Stimulated activated CD8-positive, alpha-beta memory T cell treated with anti-CD3 and anti-CD28 coated beads, Interleukin-7, amount 100 ng/mL, for 1 hour (primary cell): ENCODE measurements around the gene SHISAL1.
"Not testable (repeated sequence)": the region's sequence is repeated elsewhere in the genome, so short reads cannot be mapped to it uniquely, and the experiment has no call there.

Experiments used
- DNase-seq, 2 donors: peaks; one replicate each; pipeline ENCODE4 v3.0.0-alpha.2; 2020; ENCODE audit warnings: low read depth in 2 of 2

SHISAL1 gene

DNA sequence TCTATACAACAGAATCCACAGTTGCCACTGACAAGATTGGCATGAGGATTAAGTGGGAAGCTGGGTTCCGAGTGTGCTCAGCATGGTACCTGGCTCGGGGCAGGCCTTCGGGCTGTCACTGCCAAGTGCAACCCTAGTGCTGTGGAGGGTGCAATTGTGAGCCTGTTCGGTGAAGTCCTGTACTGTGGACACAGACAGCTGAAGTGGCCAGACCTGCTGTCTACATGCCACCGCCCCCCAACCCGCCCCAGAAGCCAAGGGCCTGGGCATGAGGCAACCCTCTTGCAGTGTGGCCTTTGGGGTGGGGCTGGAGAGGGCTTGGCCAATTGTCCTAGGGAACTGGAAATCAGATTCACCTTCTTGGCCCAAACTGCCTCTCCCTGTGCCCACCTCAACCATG, 15.6 kb upstream of the SHISAL1 start:
- DNase-seq: no peak

DNA sequence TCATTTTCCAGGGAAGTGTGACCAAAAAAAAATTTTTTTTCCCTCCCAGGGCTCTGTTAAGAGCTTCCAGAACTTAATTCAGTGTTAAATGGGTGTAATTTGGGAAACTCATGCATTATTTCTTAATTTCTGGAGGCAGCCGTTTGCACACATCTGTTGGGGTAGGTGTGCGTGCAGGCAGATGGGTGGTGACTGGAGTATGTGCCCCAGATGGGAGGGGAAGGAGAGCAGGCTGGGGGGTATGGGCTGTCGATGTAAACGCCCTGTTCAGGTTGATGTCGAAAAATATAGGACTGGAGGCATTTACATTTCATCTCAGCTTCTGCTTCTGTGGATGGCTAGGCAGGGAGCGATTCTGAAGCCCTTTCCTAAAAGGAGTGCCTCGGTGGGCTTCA, 13.7 kb upstream of the SHISAL1 start:
- DNase-seq: no peak

DNA sequence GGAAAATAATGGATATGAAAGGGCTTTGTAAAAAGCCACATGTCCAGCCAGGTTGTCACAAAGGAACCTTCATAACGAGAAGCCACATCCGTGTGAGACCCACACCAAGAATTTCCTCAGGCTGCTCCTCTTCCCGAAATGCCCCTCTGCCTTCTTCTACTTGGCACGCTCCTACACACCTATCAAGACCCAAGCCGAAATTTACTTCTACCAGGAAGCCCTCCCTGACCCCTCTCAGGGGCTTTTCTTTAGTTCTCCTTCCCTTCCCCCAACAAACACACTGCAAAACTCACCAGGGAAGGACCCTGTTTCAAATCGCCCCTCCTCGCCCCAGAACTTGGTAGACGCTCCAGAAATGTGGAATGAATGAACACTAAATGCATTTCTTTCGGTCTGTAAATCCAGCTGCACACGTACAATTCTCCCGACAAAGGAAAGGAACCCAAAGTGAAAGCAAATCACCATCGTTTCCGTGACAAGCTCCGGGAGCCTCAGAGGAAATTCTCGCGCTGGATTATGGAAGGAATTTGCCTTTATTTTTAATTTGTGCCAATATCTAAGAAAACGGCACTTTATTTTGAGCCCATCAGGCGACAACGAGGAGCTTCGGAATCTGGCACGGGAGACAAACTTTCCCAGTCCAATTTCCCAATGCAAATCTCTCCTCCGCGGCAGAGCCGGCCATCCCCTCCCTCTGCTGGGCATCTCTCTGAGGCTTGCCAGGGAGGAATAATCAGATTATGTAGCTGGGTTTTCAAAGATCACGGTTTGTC, 13.2 kb upstream of the SHISAL1 start:
- no peak for DNase-seq

DNA sequence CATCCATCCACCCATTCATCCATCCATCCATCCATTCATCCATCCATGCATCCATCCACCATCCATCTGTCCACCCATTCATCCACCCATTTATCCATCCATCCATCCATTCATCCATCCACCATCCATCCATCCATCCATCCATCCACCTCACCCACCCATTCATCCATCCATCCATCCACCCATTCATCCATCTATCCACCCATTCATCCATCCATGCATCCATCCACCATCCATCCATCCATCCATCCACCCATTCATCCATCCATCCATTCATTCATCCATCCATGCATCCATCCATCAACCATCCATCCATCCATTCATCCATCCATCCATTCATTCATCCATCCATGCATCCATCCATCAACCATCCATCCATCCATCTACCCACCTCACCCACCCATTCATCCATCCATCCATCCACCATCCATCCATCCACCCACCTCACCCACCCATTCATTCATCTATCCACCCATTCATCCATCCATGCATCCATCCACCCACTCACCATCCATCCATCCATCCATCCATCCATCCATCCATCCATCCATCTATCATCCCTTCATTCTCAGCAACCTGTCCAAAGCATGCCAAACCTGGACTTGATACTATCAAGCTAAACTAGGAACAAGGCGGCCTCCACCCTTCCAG, 10.5 kb upstream of the SHISAL1 start:
- not testable (repeated sequence) for DNase-seq

DNA sequence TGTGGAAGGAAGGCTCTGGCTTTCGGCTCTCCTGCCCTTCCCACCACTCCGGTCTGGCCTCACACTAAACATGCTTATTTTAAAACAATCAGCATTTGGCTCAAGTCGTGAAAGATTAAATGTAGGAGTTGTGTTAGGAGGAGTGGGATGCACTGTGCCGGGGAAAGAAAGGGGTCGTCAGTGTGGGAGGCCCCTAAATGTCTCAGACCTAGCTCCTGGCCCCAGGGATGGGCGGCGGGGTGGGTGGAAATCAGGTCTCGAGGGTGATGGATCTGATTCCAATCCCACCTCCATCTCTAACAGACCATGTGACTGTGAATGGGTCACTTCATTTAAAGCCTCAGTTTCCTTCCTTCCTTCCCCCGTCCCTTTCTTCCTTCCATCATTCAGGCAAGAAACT, 6.9 kb upstream of the SHISAL1 start:
- DNase-seq: no peak

DNA sequence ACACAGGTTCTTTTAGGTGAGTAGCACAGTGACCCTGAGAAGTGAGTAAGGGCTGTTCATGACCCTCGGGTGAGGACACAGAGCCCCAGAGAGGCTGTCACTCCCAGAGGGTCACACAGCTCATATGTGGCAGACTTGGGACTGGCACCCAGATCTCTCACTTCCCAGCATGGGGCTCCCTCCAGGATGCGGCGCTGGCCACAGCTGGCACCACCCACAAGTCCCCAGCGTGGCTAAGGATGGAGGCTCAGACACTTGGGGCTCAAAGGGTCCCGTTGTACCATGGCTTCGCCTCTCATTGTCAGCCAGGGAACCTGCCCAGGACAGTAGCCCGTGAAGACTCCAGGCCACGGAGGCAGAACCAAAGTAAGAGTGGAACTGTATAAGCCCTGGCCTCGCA, 6.0 kb upstream of the SHISAL1 start:
- no peak for DNase-seq

DNA sequence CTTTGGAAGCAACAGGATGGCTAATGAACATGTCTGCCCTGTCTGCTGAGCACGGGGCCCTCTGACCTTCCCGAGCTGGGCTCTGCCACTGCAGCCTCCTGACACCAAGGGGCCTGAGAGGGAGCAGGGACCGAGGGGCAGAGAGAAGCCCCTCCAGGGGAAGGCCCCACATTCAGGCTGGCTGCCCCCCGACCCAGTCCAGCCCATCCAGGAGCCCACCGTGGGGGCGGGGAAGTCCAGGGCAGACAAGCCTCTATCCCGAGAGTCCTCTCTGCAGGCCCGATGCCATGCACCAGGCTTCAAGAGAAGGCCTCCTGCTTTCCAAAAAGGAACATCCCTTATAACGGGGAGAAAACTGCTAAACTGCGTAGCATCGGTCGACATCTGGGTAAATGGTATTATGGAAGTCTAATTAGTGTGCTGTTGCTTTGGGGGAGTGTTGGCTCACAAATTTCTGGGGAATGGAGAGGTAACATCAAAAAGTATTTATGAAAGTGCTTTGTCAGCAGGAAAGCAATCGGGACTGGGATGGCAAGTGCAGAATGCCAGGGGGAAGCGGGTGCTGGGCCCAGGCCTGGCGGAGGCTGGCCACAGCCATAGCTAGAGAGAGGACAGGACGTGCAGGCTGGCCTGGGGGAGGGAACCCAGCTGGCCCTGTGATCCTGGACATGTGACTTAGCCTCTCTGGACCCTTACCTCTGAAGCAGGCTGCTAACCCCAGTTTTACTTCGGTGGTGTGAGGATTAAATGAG, 5.3 kb upstream of the SHISAL1 start:
- DNase-seq: no peak

DNA sequence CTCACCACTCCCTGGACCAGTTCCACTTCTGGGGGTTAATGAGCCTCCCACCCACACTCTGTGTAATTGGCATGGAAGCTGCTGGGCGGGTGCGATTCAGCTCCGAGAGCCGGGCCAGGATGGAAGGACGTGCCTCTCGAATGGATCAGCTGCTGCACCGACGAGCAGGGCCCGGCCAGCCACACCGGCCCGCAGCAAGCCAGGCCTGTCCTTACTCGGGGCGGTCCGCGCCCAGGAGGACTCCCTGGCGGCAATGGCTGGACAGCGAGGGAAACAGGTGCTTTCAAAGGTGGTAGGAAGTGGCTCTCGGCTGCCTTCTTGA, 4.3 kb upstream of the SHISAL1 start:
- no peak for DNase-seq

DNA sequence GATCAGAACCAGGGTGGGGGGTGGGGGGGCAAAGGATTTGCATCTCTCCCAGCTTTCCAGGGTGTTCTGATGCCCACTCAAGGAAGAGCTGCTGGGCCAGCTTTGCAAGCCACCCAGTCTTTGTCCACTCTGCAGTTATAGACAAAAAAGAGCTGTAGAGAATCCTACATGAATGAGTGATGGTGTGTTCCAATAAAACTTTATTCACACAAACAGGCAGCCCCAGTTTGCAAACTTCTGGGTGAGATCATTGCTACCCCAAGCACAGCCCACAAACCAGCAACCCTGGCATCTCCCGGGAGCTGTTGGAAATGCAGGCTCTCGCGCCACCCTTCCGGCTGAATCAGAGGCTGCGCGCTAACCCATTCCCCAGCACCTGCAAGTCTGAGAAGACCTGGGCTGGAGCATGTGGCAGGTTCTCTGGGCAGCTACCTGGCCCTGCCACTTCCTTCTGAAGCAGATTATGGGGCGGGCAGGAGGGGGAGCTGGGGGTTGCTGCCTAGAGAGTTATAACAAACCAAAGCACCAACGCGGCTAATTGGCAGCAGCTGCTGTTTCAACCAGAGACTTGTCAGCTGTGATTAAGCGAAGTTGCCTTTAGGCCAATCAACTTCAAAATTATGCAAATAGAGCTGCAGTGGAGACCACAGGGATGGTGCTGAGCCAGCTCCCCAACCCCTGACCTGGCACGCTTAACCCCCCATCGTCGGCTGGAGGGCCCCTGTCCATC, 3.8 kb upstream of the SHISAL1 start:
- DNase-seq: no peak

DNA sequence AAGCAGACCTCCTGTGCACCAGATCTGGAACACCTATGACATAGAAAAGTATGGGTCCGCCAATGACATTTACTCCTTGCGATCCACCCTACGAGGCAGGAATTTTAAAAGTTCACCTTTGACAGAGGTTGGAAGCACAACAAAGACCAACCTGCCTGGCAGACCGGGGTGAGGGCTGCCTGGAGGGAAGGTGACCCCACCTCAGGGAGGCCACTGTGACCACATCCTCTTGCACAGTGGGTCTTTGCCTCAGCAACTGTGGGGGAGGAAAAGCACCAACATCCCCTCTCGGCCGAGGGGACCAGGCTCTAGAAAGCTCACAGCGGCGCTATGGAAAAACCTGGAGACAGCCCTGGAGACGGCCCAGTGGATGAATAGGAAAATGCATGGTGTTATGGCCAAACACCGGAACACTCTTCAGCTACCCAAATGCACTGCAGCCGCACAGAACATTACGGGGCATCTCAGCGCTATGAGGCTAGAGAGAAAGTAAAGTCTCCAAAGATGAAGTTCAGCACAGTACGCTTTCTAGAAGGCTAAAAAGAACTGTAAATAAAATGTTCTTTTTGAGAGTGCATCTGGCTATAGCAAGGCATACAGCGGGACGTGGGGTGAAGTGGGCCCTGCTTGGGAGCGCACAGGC, 1.8 kb upstream of the SHISAL1 start:
- no peak for DNase-seq

DNA sequence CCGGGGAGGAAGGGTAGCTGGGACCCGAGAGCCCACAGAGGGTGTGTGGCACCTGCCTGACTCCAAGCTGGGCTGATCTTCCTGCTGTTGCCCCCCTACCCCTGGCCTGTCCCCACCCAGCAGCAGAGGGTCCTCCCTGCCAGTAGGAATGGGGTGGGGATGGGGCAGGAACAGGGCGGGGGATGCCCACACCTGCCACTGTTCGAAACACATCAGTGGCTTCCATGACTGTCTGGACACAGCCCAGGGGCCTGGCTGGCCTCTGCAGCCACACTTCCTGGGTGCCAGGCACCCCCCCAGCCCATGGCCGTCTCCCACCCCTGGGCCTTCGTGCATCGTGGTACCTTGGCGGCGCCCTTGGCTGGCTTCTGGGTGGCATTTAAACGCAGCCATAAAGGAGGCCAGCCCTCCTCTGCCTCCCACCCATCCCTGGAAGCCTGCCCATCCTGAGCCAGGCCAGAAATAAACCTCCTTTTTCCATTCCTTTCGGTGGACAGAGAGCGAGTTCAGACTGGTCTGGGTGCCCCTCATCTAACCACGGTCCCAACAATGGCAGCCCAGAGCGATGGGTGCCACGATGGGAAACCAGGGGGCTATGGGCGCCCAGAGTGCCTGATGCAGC, 745 bp upstream of the SHISAL1 start:
- DNase-seq: no peak

DNA sequence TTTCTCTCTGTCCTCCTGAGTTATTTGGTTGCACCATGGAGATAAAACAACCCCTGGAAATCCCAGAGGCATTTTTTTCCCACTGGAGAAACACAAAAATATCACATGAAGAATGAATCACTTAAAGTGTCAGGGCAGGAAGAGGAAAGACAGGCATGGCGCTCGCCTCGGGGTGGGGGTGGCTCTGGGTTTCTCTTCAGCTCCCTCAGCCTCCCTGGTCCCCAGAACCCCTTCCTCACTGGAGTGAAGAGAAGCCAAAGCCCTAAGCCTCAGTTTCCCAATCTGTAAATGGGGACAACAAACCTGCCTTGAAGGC, 938 bp downstream of the SHISAL1 start:
- DNase-seq: no peak

DNA sequence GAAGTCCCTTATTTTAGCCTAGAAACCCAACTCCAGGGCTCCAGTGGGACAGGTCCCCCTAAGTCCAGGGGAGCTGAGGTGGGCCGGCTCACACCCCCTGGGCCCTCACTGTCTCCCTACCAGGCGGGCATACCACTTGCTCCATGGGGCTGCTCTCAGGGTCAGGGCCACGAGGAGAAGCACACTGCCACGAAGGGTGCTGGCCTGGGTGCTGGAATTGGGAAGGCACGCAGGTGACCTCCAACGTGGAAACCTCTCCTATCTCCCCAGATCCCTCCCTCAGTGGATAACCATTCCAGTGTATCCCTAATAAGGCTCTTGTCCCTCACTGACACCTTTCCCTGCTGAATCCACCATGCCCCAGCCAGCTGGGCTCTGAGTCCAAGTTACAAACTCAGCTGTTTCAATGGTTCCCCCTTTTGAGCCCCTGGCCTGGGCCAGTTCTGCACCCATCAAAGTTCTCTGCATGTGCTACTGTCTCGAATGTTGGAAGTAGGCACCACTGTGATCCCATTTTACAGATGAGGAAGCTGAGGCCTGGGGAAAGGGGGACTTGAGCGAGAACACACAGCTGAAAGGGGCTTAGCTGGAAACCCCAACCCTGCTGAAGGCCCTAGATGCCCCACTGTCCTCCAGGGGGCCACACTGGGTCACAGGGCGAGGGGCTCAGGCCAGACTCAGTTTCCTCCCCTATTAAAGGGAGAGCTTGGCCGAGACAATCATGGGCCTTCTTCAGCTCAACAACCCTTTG, 1.5 kb downstream of the SHISAL1 start:
- no peak for DNase-seq

DNA sequence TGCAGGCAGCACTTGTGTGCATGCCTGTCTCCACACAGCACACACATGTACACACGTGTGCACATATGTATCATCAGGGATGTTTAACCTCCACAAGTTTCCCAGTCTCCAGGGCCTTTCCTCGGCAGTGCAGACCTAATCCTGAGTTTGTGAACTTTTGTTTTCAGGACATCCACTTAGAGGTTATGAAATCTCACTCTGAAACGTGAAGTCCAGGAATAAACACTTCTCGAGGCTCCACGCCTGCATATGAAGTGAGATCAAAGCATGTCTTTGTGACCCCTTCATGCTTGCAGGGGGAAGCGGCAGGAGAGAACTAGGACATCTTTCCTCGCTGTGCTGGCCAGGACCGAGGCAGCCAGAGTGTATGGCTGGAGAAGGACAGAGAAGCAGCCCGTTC, 3.1 kb downstream of the SHISAL1 start:
- no peak for DNase-seq

DNA sequence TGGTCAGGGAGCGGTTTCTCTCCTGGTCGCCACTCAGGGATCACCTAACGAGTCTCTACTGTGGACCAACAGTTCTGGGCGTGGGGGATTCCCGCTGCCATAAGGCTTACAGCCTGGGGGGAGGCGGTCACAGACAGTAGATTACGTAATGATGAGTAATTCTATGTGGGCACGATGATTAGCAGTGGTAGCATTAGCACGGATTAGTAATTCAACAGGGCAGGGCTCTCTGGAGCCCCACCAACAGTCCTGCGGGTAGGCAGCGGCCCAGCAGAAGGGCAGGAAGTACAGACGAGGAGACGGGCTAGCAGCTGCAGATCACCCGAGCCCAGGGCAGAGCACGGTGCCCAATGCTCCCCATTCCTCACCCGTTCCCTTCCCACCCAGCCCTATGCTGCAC, 3.6 kb downstream of the SHISAL1 start:
- DNase-seq: no peak

DNA sequence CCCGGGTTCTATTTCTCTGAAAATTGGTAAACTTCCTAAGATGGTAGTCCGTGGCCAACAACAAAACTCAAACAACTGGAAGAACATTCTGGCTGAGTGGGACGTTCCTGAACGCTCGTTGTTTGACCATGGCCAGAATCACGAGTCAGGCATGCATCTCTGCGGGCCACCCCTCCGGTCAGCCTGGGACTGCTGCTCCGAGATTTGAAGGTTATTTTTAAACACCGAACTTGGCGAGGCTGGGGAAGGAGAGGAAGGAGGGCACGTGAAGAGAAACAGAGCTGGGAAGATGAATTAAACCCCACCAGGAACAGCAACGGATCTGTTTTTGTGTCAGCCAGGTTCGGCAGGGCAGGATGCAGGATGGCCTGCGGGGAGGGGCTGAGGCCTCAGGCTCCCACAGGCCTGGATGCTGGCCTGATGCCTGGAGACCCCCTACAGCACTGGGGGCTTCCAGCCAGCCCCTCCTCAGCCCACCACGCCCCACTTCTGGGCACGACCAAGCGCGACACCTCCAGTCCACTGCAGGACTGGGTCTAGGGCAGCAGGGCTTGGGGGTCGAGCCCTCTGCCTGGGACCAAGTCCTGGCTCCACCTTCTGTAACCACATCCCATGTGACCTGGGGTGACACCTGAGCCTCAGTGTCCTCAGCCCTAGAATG, 5.1 kb downstream of the SHISAL1 start:
- no peak for DNase-seq

DNA sequence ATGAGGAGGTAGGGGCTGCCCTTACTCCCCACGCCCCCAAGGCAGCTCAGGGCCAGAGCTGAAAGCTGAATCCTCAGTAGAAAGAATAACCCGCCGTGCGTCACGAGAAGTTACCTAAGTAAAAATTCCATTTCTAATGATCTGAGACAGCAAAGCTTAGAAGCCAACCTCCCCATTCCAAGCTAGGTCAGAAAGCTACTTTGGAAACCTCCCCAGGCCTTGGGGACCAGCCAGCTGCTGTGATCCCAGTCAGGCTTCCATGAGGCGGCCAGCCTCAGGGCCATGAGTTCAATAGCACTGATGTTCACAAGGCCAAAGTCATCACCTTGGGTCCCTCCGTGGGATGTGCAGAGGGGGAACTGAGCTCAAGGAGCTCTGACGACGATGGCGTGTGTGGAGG, 6.9 kb downstream of the SHISAL1 start:
- no peak for DNase-seq

DNA sequence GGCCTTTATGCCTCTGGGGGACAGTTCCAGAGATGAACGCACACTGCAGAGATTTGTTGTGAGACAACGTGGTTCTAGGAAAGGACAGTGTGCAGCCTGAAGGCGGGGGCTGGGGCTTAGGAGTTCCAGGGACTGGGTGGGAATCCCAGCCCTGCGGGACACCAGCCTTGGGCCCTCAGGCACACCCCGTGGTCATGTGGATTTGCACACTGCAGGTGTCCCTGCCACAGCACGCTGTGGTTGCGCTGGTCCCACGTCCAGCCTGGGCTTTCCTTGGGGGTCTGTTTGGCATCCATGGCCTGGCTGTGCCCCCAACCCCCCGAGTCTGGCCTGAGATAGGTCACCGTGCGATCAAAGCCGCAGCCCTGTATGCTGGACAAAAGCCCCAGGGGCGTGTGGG, 7.3 kb downstream of the SHISAL1 start:
- no peak for DNase-seq

DNA sequence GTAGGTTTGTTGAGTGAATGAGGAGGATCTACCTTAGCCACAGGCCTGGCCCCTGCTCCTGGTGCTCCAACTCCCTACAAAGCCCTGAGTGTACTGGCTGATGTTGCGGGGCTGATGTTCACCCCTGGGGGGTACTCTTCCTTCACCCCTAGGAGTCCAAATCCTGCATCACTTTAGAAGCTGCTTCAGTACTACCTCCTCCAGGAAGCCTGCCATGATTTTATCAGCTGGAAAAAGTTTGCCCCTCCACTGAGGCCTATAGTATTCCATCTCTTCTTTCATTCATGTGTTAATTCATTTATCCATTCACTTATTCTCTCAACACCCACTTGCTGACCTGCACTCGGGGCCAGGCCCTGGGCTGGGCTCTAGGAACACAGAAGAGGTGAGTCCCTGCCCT, 7.8 kb downstream of the SHISAL1 start:
- no peak for DNase-seq

DNA sequence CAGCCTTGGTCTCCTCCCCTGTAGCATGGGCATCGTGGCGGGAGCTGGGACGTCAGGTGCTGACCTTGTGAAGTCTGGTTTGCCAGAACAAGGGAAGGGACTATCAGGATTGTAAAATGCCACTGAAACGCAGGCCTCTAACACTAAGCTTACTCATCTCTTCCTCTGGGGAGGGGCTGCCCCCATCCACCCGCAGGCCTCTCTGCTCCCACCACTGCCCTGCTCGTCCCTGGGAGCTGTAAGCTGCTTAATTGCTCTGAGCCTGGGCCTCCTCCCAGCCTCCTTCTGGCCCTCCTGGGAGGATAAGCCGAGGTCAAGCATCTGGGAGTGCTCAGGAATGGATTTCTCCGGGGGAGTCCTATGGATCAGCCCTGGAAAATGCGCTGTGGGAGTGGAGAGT, 8.4 kb downstream of the SHISAL1 start:
- DNase-seq: no peak
